HG03520 (cell line): Measurements from ENCODE around the gene PGP.
A peak's percentile ranks its signal among the peaks of the same experiment; 100 is the strongest.
"Not testable (repeated sequence)": the region's sequence is repeated elsewhere in the genome, so short reads cannot be mapped to it uniquely, and the experiment has no call there.

Experiments
- ATAC-seq: cut with Tn5 transposase; IDR thresholded peaks from one replicate; pipeline ENCODE4 v1.9.1; 2021; ENCODE audit warnings: mild to moderate bottlenecking, moderate library complexity; ENCODE audit not compliant: unreplicated experiment

Gene PGP, protein sequence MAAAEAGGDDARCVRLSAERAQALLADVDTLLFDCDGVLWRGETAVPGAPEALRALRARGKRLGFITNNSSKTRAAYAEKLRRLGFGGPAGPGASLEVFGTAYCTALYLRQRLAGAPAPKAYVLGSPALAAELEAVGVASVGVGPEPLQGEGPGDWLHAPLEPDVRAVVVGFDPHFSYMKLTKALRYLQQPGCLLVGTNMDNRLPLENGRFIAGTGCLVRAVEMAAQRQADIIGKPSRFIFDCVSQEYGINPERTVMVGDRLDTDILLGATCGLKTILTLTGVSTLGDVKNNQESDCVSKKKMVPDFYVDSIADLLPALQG

DNA sequence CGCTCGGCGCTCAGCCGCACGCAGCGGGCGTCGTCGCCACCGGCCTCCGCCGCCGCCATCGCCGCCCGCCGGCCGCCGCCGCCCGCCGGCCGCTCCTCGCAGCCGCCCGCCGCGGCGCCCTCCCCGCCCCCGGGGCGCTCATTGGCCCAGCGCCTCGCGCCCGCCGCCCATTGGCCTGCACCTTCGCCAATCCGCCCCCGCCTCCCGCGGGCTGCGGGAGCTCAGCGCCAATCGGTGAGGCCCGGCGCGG lies at the start of gene PGP:
TSS of gene PGP (minus strand) at position 122 of the 250 bp plus-strand sequence. CDS start at position 59, 63 bp downstream.
- ATAC-seq: no peak

DNA sequence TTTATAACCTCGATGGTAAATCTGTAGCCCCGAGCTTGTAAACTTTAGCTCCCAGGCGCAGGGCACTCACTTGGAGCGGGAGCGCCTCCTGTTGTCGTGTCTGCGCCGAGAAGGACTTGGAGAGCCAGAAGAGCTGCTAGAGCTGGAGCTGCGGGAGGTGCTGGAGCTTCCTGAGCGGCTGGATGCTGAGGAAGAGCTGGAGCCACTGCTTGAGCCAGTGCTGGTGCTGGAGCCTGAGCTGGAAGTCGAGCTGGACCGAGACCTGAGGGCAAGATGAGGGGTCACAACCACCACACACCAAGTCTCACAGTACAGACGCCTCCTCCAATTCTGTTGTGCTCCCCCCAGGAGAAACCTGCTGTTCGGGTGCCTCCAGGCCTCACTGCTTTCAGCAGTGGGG lies 48.4 kb upstream of the PGP start:
- not testable (repeated sequence) for ATAC-seq

DNA sequence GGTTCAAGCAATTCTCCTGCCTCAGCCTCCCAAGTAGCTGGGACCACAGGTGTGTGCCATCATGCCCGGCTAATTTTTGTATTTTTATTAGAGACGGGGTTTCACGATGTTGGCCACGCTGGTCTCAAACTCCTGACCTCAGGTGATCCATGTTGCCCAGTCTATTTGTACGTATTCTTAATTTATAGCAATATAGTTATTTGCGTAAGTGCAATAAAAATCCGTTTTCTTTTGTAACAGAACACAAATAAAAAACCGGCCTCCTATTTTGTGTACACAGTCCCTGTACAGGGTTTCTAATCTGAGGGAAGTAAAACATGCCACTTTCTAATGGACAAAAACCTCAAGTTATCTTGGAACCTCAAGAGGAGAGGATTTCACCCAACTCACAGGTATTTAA lies 45.6 kb upstream of the PGP start:
- no peak for ATAC-seq

DNA sequence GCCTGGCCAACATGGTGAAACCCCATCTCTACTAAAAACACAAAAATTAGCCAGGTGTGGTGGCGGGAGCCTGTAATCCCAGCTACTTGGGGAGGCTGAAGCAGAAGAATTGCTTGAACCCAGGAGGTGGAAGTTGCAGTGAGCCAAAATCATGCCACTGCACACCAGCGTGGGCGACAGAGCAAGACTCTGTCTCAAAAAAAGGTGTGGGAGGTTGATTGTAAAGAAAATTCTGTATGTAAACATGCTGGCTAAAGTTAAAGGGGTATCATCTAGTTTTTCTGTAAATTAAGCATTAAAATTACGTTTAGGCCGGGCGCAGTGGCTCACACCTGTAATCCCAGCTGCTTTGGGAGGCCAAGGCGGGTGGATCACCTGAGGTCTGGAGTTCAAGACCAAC lies 43.9 kb upstream of the PGP start:
- not testable (repeated sequence) for ATAC-seq

DNA sequence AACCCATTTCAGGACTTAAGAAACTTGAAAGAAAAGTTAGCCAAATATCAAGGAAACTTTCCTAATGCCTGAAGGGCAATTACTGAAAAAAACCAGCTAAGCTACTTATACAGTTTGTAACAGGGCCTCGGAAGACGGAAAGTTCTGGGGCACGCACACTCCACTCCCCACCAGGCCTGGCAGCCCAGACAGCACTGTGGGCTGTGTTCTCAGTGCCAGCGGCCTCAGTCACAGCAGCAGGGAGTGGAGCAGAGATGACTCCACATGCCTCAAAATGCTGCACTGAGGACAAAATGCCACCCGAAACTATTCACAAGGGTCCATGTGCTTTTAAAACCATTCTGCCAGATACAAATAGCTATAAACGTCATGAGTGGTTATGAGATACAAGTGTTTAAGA lies 43.1 kb upstream of the PGP start:
- ATAC-seq: no peak

DNA sequence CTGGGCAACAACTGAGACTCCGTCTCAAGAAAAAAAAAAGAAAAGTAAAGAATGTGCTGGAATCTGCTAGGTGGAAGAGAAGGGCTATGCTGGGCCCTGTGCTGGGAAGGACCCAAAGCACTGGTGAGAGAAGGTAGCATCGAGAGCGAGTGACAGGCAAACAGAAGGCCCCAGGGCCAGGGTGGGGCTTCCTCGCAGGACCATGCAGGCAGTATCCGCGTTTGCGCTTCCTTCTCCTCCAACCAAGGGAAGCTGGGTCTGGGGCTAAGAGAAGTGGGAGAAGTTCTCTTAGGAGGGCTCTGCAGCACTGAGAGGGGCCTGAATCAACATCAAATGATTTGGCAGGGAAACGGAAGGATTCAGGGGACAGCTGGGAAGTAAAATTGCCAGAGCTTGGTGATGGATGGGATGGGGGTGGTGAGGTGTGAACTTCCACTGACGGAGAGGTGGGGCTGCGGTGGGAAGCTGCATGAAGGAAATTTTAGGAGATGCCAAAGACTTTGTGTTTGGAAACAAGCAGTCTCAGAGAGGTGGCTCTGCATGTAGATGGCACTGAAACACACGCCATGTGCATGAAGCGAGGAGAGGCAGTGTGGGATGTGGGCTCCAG lies 42.0 kb upstream of the PGP start:
- no peak for ATAC-seq

DNA sequence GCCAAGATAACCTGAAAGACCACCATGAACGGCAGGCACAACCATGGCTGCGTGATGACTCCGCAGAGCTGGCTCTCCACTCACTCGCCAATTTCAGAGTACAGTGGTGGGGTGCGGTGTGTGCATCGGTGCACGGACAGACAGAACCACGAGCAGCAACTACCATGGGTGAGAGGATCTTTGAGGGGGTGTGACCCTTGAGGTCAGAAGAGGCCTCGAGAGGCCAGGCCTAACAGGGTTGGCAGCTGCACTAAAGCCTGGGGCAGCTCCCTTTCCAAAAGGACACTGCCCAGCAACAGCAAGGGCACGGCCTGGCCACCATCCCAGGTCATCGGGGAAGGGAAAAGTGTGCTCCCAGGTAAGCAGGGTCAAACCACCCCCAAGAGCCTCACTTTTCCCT lies 38.7 kb upstream of the PGP start:
- ATAC-seq: no peak

DNA sequence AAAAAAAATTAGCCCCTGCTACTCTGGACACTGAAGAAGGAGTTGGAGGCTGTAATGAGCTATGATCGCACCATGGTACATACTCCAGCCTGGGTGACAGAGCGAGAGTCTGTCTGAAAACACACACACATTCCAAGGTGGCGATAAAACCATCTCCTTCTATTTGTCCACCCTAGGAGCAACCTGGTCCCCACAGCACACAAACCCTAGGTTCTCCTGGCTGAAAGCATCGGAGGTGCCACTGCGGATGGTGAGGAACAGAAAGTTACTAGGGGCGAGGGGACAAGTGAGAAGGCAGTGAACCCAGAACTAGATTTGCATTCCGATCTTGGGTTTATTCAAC lies 38.1 kb upstream of the PGP start:
- no peak for ATAC-seq

DNA sequence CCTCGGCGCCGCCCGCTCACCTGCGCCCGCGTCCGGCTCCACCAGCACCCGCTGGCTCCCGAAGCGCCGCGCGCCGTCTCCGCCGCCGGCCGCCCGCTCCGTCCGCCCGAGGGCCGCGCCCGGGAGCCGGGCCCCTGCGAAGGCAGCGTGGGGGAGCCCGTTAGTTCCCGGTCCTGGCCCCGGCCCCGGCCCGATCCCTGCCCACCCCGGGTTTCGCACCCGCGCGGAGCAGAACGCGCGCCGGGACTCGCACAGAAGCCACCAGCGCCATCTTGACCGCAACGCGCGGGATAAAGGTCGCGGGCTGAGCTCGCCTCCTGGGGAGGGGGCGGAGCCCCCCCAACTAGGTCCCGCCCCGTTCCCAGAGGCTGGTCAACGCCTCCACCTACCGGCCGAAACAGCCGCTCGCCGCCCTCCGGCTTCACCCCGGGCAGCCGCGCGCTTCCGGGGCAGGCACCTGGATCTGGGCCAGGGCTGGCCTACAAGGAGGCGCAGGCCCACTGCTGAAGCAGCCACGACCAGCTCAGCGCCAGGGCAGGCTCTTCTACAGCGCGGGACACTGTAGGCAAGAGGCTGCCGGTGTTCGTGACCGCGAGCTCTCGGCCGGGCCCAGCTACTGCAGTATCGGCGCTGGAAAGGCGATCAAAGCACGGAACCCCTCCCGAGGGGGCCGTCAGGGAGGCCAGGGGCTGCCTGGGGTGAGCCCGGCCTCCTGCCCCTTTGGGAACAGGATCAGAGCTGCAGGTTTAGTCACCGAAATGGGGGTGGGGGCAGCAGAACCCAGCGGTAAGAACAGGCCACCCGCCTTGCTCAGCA lies 36.9 kb upstream of the PGP start, which contains the start of gene ECI1:
TSS of gene ECI1 (minus strand) at position 292 of the 816 bp plus-strand sequence. CDS start at position 271, 21 bp downstream.
- ATAC-seq: peak; percentile 80

DNA sequence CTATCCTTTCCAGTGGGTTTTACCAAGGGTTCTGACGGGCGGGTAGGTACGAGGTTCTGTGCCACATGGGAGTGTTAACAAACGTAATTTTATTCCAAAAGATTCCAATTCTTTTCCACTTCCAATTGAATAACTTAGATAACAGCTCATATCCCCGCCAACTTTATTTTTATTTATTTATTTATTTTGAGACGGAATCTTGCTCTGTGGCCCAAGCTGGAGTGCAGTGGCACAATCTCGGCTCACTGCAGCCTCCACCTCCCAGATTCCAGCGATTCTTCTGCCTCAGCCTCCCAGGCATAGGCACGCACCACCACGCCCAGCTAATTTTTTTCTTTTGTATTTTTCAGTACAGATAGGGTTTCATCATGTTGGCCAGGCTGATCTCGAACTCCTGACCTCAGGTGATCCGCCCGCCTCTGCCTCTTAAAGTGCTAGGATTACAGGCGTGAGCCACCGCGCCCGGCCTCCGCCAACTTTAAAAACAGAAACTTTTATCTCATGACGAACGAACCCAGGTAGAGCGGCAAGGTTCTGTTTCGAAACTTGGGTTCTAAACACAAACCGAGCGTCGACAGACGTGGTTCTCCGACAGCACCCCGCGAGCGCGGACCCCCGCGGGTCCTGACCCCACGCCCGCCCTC lies 36.1 kb upstream of the PGP start:
- no peak for ATAC-seq

DNA sequence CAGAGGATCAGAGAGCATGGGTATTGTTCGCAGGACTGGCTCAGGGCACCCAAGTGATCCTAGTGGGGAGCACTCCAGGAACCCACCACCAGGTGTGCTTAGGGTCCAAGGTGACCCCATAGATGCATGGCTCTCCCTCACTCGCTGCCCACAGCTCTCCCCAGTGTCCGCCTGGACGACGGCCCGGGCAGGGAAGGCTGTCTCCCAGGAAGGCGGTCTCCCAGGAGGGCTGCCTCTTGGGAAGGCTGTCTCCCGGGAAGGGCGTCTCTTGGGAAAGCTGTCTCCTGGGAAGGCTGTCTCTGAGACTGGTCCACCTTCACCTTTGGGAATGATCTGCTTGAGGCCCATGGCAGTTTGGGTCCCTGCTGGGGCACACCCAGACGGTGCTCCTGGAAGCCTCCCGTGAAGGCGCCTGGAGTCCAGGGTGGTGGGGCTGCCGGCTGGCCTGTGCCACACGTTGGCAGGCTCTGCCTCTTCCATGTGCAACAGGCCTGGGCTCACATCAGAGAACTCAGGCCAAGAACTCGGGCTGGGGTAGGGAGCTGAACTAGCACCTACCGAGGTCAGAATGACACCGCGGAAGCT lies 31.8 kb upstream of the PGP start:
- no peak for ATAC-seq

DNA sequence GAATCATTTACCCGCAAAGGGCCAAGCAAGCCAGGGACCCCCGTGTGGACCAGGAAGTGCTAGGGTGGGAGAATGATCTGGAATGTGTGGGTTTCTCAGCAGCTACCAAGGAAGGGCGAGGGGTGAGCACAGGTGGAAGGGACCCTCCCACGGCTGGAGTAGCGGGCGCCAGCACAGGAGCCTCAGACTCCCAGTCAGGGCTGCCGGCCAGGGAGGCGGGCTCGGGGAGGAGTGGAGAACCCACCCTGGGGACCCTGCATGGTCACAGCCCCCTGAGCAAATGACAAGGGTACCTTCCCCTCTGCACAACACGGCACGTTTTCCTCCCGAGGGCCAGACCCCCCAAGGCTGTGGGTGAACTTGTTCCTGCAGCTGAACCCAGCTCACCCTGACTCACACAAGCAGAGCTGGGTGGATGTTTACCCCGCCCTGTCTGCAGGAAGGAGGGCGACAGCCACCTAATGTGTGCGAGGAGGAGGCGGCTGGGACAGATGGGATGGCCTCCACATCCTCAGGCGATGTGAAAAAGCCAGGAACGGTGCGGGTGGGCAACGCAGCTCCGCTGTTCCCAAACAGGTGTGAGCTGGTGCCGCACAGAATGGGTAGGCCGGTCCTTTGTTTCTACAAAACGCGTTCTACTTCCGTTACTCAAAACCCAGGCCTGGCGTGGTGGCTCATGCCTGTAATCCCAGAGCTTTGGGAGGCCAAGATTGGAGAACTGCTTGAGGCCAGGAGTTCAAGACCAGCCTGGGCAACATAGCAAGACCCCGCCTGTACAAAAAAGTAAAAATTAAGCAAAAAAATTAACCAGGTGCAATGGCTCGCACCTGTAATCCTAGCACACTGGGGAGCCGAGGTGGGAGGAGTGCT lies 30.5 kb upstream of the PGP start:
- ATAC-seq: no peak

DNA sequence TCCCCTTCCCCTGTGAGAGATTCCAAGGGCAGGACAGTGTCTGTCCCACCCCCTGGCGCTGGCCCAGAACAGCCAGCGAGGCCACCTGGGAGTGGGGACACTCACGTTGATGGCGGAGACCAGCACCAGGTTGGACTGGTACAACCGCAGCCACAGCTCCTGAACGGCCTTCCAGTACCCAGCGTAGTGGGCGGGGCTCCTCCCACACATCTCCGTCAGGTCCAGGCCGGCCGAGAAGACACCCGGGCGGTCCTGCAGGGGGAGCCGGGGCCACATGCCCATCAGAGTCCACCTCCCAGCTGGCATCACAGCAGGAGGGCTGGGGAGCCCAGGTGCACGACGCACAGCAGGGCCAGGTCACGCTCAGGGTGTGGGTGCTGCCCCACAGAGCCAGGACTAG lies 29.7 kb upstream of the PGP start:
- no peak for ATAC-seq

DNA sequence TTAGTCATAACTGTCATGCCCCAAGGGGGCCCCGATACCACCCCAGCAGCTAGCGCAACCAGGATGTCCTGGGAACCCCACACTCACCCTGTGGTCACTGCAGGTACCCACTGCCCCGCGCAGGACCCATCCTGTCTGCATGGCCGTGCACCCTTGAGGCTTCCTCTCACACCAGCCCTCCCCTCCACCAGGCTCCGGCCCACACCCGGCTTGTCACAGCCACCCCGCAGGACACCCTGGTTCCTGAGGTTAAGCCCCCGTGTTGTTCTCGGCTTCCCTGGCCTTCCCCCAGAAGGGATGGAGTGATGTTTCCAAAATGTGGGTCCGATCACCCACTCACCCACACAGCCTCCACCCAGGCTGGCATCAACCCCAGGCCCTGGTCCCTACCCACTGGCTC lies 29.1 kb upstream of the PGP start:
- no peak for ATAC-seq

DNA sequence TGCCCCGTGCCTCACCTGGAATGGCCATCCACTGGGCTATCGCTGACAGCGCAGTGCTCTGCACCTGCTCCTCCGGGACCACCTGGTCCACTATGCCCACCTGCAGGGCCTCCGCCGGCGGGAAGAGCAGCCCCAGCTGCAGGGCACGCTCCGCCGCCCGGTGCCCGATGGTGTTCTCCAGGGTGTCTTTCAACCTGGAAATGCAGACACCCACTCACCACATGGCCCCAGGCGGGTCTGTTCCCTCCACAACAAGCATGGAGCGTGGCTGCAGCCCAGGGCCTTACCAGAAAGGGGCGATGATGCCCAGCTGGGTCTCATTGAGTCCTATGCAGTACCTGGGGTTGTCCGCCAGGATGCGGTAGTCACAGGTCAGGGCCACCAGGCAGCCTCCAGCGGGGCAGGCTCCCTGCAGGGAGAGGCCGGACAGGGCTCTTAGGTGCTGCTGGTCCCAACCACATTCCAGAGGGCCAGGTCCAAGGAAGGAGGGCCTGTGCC lies 28.4 kb upstream of the PGP start:
- ATAC-seq: no peak

DNA sequence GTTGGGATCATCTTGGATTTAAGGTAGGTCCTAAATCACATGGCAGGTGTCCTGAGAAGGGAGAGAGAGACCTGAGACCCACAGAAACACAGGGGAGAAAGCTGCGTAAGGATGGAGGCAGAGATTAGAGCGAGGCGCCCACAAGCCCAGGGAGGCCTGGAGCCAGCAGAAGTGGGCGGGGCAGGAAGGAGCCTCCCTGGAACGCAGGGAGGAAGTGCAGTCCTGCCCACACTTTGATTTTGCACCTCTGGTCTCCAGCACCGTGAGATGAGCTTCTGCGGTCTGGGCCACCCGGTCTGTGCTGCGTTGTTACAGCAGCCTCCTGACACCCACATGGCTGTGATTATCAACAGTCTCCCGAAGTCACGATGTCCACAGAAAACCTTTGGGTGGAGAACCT lies 28.0 kb upstream of the PGP start:
- no peak for ATAC-seq

DNA sequence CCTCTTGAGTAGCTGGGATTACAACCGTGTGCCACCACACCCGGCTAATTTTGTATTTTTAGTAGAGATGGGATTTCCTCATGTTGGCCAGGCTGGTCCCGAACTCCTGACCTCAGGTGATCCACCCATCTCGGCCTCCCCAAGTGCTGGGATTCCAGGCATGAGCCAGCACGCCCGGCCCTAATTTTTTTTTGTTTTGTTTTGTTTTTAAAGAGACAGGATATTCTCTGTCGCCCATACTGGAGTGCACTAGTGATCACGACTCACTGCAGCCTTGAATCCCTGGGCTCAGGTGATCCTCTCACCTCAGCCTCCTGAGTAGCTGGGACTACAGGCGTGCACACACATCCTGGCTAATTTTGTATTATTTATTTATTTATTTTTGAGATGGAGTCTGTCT lies 25.7 kb upstream of the PGP start:
- not testable (repeated sequence) for ATAC-seq

DNA sequence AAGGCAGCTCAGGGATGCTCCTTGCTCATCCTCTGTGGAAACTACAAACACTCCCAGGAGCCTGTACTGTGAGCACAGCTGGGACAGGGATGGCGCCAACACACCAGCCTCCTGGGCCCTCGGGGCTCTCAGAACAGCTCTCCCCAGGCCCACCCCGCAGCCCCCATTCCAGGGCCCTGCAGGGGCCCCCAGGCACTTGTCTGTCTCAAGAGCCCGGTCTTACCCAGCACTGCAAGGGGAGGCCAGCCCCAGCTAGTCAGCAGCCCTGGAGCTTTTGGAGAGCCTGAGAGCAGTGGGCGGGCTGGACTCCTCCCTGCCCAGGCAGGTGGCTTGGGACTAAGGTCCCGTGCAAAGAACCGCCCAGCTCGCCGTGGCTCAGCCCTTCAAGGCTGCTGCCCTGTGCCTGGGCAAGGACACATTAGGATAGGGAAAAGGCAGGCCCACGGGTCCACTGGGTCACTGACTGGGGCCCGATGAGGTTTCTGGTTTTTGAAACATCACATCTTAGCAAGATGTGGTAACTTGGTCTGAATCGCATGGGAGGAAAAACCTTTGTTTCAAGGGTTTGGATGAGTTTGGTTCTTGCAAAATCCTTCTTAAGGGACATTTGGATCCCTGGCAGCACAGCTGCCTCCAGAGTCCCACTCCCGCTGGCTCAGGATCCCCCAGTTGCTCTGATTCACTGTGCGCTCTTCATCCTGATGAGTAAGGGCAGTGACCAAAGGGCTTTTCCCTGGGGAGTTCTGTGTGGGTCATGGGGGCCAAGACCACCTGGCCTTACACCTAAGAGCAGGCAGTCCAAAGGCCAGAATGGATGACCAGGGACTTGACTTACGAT lies 24.4 kb upstream of the PGP start:
- ATAC-seq: no peak

DNA sequence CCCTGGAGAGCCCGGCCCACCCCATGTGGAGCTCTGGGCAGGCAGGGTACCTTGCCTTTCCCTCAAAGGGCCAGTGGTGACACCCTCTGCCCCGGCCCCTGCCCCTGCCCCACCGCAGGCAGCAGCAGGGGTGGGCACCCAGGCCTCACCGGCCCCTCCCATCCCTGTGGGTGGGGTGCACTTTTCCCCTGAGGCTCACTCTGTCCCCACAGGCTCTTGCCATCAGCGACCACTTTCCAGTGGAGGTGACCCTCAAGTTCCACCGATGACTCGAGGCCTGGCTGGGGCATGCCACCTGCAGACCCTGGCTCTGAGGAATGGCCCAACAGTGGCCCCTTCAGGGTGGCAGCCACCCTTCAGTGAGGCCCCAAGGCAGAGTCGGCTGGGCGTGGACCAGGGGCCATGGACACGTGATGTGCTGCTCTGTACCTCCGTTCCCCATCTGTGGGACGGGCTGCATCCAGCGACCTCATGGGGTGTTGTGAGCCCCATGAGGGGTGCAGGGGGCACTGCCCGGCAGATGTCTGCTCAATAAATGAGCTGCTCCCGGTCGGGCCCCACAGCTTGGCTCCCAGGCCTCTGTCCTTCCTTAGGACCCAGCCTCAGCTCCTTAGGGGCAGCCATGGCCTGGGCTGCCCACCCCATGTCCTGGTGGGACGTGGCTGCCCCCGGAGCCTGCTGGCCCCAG lies 23.7 kb upstream of the PGP start:
- ATAC-seq: no peak
